H1 (cell line): ENCODE results near the gene TRIM46. TPM values are rescaled to one million over a fixed set of nuclear protein-coding genes. Genes with fewer than 3 reads are reported as not detected.

Experiments used
- ATF3 ChIP-seq: IDR thresholded peaks from 2 replicates; pipeline ENCODE4 v1.6.1; 2011; ENCODE audit warnings: low read depth, mild to moderate bottlenecking, low read length; ENCODE audit not compliant: insufficient read depth
- BRCA1 ChIP-seq: IDR thresholded peaks from 2 replicates; pipeline ENCODE4 v1.6.1; 2012; ENCODE audit warnings: low read depth, low read length, improper control_type of control experiment
- CBX5 ChIP-seq: fragments of 300-800, 300-1000 bp; sonication (generic); IDR thresholded peaks from 2 replicates; pipeline ENCODE4 v1.7.1; 2016; ENCODE audit warnings: antibody characterized with exemption, low read length, low read depth
- CBX8 ChIP-seq: fragments of 300-800, 300-1000 bp; sonication (generic); IDR thresholded peaks from 2 replicates; pipeline ENCODE4 v1.7.1; 2016; ENCODE audit warnings: low read depth, low read length, borderline replicate concordance
- CHD2 ChIP-seq: IDR thresholded peaks from 2 replicates; pipeline ENCODE4 v1.6.1; 2012; ENCODE audit warnings: low read length, improper control_type of control experiment
- CTBP2 ChIP-seq: IDR thresholded peaks from 2 replicates; pipeline ENCODE4 v1.7.0; 2011; ENCODE audit warnings: borderline replicate concordance, mild to moderate bottlenecking, moderate library complexity, mixed read lengths, low read length; ENCODE audit not compliant: insufficient read depth, insufficient read length
- CTCF ChIP-seq, 3 experiments: IDR thresholded peaks; 1 replicate in 2 of 3; 2 replicates in 1 of 3; pipeline versions ENCODE4 v1.5.1 to v1.6.1; 2011; ENCODE audit warnings: low read length in 3 of 3, mild to moderate bottlenecking in 3 of 3, inconsistent platforms in 2 of 3, low read depth in 1 of 3, moderate library complexity in 1 of 3; ENCODE audit not compliant: insufficient read depth in 1 of 3; ENCODE audit errors: control extremely low read depth in 1 of 3
- E2F6 ChIP-seq: IDR thresholded peaks from 2 replicates; pipeline ENCODE4 v1.6.1; 2012; ENCODE audit warnings: inconsistent platforms
- EGR1 ChIP-seq: IDR thresholded peaks from 2 replicates; pipeline ENCODE4 v1.6.1; 2011; ENCODE audit warnings: low read depth, low read length, borderline replicate concordance
- GABPA ChIP-seq: IDR thresholded peaks from 2 replicates; pipeline ENCODE4 v1.6.1; 2011; ENCODE audit warnings: mild to moderate bottlenecking, low read length, moderate library complexity, borderline replicate concordance; ENCODE audit not compliant: insufficient read depth
- GTF2F1 ChIP-seq: IDR thresholded peaks from 2 replicates; pipeline ENCODE4 v1.6.1; 2012; ENCODE audit warnings: low read depth, low read length, improper control_type of control experiment, borderline replicate concordance
- JUND ChIP-seq: IDR thresholded peaks from 2 replicates; pipeline ENCODE4 v1.6.1; 2011; ENCODE audit warnings: mild to moderate bottlenecking, improper control_type of control experiment, low read length
- KDM1A ChIP-seq: fragments of 200-600, 300-600 bp; sonication (generic); IDR thresholded peaks from 2 replicates; pipeline ENCODE4 v1.7.1; 2016; ENCODE audit warnings: mild to moderate bottlenecking, low read length, borderline replicate concordance
- MAFK ChIP-seq: IDR thresholded peaks from 2 replicates; pipeline ENCODE4 v1.6.1; 2012; ENCODE audit warnings: low read depth, mild to moderate bottlenecking, improper control_type of control experiment, low read length
- POLR2A ChIP-seq, 2 experiments: IDR thresholded peaks; 1 replicate in 1 of 2; 2 replicates in 1 of 2; pipeline ENCODE4 v1.6.1; 2011; ENCODE audit warnings: low read depth in 2 of 2, low read length in 2 of 2, mild to moderate bottlenecking in 2 of 2; ENCODE audit errors: control extremely low read depth in 1 of 2
- POU5F1 ChIP-seq: IDR thresholded peaks from 2 replicates; pipeline ENCODE4 v1.6.1; 2011; ENCODE audit warnings: low read depth, mild to moderate bottlenecking, low read length, moderate library complexity
- SIRT6 ChIP-seq: IDR thresholded peaks from one replicate; pipeline ENCODE4 v1.7.1; 2012; ENCODE audit warnings: low read length, inconsistent platforms
- SIX5 ChIP-seq: IDR thresholded peaks from 2 replicates; pipeline ENCODE4 v1.6.1; 2011; ENCODE audit warnings: mild to moderate bottlenecking, low read depth, low read length
- SP2 ChIP-seq: IDR thresholded peaks from 2 replicates; pipeline ENCODE4 v1.6.1; 2012; ENCODE audit warnings: mild to moderate bottlenecking, low read length, inconsistent platforms
- SRF ChIP-seq: IDR thresholded peaks from 2 replicates; pipeline ENCODE4 v1.6.1; 2011; ENCODE audit warnings: mild to moderate bottlenecking, low read depth, low read length, moderate library complexity
- ZNF274 ChIP-seq: IDR thresholded peaks from 2 replicates; pipeline ENCODE4 v1.7.0; 2012; ENCODE audit warnings: low read length, borderline replicate concordance; ENCODE audit errors: extremely low read depth
- polyA plus RNA-seq, 7 experiments: library from polyadenylated mRNA; depleted of rRNA in 3 of 7; stranded (reverse) in 5 of 7; unstranded in 2 of 7; fragments of >200 nt in 5 of 7; fragments of 200-250 nt in 2 of 7; gene quantifications; 1 replicate in 5 of 7; 2 replicates in 1 of 7; 4 replicates in 1 of 7; pipeline versions ENCODE4 v1.2.1 to v1.2.3, GENCODE V29; 2011 to 2013; ENCODE audit warnings: missing spikeins in 2 of 7, mixed read lengths in 2 of 7
- total RNA-seq: library from RNA; stranded (reverse); fragmentation: NEBNext Ultra II Directional; extraction: Animal tissue kit (Norgen Biotek cat#: 25700); gene quantifications from 2 replicates; pipeline ENCODE4 v1.2.1, GENCODE V29; 2021

TRIM46 gene
- total and polyA plus RNA-seq, 2 of the 8 experiments (the other 6 are each of a cell fraction or from before 2014, with no cell fraction given) = 15.5 to 21.6 TPM

- peak; percentile 12; the same call in 1 of the 2 replicates for TF ChIP-seq JUND
- peak; percentile 85 for TF ChIP-seq E2F6
- no peak for TF ChIP-seq CBX5
- TF ChIP-seq CHD2 = peak; percentile 87
- TF ChIP-seq KDM1A = no peak
- 0 out of 2 replicates have a peak, but pooled peaks have one; percentile 22 for TF ChIP-seq SRF
- TF ChIP-seq POLR2A (IDR thresholded peaks at IDR 0.05; ENCODE audit: control extremely low read depth in 1 of 2, low read depth in 2 of 2, low read length in 2 of 2) = peak; percentile 76 to 91
- no peak for TF ChIP-seq CBX8
- no peak for TF ChIP-seq ATF3
- TF ChIP-seq CTCF (IDR thresholded peaks at IDR 0.05; ENCODE audit: control extremely low read depth in 1 of 3, insufficient read depth in 1 of 3, low read depth in 1 of 3, low read length in 3 of 3) = peak in 2 of 3 experiments; percentile 14 to 17; a peak in 2 of 4 replicates
- TF ChIP-seq EGR1 = peak; percentile 80; the same call in 1 of the 2 replicates
- TF ChIP-seq GABPA = no peak
- no peak for TF ChIP-seq BRCA1
- no peak for TF ChIP-seq SIRT6
- TF ChIP-seq SIX5 = no peak
- no peak for TF ChIP-seq GTF2F1
- TF ChIP-seq ZNF274 = no peak
- TF ChIP-seq SP2 = peak; percentile 80
- TF ChIP-seq POU5F1 = no peak
- TF ChIP-seq MAFK = no peak
- TF ChIP-seq CTBP2 = no peak
Measured at GRCh38 chr1:155227261-155228095, 53.8 kb downstream of the TRIM46 start (continued).
